Epithelial cell of prostate (primary cell): ENCODE results near the gene SDC1.

Source experiments
- DNase-seq: peaks from one replicate; pipeline ENCODE4 v3.0.0-alpha.2; 2011; ENCODE audit warnings: low read depth, low spot score
- H3K27ac ChIP-seq: fragments of 450-650 bp; 2 replicates; pipeline ENCODE4 v1.5.1; 2017; ENCODE audit warnings: mild to moderate bottlenecking

The SDC1 gene

DNA sequence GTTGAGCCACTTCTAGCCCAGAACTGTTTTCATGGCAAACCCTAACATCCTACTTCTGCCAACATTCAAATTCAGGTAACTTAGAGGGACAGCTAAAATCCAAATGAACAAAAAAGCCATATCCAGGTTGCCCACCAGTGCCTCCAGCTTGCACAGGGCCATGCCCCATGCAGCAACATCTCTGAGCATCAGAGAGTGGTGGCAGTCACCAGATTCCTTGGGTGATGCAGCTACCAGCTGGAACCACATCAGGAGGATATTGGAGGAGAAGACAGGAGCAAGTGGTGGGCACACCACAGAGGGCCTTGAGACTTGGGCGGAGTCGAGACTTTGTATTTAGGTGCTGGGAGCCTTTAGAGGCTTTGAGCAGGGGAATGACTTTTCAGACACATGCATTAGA lies 50.5 kb downstream of the SDC1 start:
- H3K27ac ChIP-seq: no peak overlapping the region
- no peak for DNase-seq

DNA sequence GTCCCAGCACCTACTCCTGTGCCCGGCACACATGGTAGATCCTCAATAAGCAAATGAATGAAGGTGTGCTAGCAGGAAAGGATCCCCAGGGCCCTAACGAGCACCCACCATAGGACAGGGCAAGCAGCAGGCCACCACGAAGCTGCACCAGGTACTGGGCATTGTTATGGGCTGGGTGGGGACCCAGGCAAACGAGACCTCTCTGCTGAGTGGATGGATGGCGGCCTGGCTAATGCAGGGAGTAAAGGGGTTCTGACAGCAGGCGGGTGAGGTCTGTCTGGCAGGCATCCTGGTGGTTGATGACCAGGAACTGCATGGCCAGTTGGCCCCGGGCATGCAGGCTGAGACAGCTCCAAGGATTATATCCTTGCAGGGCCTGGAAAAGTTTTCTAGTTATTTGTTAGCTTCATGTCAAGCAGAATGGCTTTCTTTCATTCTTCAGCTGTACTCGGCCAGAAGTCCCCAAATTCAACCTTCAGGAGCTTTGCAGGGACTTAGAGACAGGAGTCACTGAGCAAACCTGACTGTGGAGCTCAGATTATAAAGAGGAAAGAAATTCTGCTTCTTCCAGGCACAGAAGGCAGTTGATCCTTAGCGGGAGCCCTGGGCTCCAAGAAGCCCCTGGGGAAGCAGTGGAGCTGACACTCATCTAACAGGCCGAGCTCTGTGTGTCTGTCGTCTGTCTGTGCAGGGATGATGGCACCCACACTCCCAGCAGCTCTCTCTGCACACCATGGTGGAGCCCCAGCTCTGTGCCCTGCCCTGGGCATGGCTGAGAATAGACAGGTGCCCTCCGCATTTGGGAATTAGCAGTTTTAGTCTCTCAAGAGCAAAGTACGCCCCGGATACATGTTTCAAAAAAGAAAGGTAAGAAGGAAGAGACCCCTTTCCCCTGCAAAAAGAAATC lies 51.2 kb downstream of the SDC1 start:
- H3K27ac ChIP-seq: peak overlapping the region; percentile 84

DNA sequence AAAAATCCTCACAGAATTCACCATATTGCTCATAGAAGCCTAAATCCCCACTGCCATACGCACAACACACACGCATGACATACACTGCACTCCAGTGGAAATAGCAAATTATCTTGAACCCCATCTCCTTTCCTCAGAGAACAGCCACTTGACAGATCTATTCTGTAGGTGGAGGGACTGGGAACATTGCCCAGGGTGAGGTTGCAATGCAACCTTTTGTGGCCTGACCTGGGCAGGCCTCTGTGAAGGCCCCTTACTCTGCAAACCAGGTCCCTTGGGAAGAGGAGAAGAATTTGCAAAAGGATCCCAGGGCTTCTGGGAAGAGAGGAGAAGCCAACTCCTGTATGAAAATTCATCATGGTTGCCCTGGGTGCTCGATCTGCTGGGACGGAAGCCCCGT lies 51.9 kb downstream of the SDC1 start:
- DNase-seq: no peak
- H3K27ac ChIP-seq: peak overlapping the region; percentile 84

More for the DNA sequence above, 51.2 kb downstream of the SDC1 start:
- DNase-seq: no peak

DNA sequence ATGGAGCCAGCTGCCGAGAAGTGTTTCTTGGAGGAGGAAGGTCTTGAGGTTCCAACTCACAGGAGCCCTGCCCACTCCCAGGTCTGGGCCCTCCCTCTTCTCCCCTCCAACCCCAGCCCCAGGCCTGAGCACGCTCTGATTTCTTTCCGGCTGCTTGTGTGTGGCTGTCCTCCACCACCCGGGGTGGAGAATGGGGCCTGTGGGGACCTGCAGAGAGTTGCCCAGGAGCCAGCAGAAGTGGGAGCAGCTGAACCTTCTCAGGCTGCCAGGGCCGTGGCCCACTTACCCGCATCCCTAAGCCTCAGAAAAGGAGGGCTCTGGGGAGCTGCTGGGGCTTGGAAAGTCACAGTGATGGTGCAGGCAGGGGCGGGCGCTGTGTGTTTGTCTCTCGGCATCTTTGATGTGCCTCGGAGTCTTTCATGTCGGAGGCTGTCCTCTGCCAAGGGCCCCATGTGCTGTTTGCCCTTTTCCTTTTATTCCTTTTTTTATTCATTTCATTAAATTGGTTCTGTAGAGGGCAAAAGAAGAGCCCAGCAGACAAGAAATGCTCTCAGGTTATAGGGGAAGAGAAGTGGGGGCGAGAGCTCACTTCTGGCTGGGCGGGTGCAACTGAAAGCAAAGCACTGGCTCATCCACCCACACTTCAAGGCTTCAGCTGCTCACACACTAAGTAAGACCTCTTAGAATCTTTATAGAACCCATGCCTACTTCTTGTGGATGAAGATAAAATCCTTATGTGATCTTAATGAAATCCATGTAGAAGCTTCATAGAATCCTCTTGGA lies 52.5 kb downstream of the SDC1 start:
- DNase-seq: peak; percentile 53
- H3K27ac ChIP-seq: peak overlapping the region; percentile 84

DNA sequence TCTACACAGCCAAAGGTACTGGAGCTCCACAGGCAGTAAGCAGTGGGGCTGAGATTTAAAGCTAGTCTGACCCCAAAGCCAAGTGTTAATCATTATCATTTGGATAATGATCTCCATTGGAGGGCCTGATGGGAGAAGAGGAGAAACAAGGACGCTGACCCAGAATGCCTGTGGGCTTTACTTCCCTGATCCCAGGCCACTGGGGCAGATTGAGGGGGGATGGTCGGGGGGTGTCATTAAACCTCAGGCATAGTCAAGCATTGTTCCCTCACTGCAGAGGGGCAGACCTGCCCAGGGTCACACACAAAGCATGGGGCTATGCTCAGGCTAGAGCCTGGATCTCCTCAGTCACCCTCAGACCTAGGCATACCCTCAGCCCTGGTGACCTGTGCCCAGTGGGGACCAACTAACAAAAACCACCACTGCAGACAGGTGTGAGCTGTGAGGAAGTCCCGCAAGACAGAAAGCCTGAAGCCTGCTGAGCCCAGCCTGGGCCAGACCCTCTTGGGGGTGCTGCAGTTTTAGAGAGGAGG lies 53.4 kb downstream of the SDC1 start:
- H3K27ac ChIP-seq: peak overlapping the region; percentile 84
- no peak for DNase-seq

DNA sequence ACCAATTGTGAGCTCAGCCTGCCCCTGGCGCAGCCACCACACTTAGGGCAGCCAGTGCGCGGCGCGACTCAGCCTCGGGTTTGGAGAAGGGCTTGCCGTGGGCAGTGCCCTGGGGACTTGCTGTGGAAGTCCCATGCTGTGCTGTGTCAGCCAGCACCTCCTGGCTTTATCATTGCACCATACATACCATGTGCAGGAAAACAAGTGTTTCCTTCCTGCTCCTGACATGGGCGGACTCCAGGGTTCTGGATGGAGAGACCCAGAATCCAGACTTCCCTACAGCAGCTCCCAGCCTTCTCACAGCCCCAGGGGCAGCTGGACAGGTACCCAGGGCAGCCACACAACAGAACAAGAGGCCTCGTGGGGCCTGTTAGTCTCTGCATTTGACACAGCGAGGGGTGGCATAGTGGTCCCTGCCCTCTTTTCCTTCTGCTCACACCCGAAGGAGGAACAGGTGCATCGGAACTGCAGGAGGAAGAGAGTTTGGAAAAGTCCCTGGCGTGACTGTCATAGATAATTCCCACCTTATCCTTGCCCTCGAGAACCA lies 54.2 kb downstream of the SDC1 start:
- no peak for DNase-seq
- H3K27ac ChIP-seq: peak overlapping the region; percentile 84

- peak overlapping the region; percentile 84 for H3K27ac ChIP-seq
- no peak for DNase-seq
Observed at GRCh38 chr2:20169796-20170703, 54.9 kb downstream of the SDC1 start.

DNA sequence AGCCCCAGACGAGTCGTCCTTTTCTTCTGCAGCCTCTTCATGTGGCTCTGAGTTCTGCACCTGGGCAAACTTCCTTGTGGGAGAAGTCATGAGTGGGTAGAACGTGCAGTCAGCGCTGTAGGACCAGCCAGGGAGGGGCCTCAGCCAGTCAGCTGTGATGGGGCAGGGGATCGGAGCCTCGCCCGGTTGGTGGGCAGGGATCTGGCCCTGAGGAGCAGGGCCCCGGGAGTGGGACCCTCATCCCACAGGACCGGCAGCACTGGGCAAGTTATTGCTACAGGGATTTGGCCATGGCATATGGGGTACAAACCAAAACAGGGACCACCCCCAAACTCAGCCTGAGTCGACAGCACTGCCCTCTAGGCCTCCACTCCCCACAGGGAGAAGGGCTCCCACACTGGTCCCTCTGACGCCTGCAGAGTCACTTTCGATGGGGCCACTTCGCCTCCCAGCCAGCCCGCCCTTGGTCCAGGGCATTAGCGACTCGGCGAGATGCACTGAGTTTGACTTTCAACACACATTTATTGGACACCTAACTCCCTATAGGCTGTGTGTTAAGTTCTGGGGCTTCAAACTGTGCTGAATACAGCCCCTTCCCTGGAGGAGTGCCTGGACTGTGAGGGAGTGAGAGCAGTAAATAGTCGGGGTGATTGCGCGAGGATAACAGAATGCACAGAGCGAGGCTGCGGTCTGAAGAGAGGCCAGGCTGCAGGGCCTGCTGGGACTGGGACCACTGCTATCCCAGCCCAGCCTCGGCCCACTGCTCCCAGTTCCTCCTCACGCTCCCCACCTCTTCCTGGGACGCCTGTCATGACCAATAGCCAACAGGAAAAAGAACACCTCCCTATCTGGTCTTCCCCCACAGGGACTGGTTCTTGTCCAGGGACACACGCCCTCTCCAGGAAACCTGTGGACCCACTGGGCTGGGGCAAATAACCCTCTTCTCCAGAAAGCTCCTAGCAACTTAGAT lies 55.9 kb downstream of the SDC1 start:
- H3K27ac ChIP-seq: peak overlapping the region; percentile 84

GRCh38 chr2:20168048-20168726 lies 56.7 kb downstream of the SDC1 start:
- peak overlapping the region; percentile 84 for H3K27ac ChIP-seq
- no peak for DNase-seq

More for the DNA sequence above, 55.9 kb downstream of the SDC1 start:
- DNase-seq: no peak

GRCh38 chr2:20167356-20167755 lies 57.6 kb downstream of the SDC1 start:
- DNase-seq: no peak
- peak overlapping the region; percentile 91 for H3K27ac ChIP-seq

DNA sequence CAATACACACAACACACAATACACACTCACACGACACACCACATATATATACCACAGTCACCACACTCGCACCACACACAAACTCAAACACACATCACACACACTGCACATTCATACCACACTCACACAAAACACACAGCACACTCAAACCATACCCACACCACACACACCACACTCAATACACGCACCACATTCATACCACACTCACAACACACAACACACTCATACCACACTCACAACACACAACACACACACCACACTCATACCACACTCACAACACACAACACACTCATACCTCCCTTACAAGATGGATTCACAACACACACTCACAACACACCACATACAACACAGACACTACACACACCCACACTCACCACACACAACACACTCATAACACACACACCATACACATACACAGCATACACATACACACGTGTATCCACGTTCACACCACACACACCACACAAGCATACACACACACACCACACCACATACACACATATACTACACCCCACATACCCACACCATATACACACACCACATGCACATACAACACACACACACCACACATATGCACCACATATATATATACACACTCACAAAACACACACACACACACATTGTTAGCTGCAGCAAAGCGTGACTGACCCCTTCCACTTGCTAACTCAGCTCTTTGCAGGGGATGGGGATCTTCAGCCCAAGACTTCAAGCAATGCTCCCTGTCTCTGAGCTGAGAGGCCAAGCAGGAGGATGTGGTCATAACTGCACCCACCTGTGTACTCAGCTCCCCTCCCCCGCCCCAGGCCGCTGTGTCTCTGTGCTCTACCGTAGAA lies 59.0 kb downstream of the SDC1 start:
- no peak for DNase-seq
- peak overlapping the region; percentile 91 for H3K27ac ChIP-seq

DNA sequence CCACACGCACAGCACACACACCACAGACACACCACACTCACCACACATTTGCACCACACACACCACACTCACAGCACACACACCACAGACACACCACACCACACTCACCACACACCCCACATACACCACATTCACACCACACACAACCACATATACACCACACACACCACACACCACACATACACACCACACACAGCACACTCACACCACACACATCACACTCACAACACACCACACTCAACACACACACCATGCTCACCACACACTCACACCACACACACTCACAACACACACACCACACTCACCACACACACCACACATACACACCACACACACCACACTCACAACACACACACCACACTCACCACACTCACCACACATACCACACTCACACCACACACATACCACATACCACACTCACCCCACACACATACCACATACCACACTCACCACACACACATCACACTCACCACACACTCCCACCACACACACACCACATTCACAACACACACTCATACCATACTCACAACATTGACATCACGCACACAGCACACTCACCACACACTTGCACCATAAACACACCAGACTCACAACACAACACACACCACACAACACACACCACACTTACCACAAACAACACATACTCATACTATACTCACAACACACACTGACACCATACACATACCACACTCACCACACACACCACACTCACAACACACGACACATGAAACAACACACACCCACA lies 60.0 kb downstream of the SDC1 start:
- H3K27ac ChIP-seq: peak overlapping the region; percentile 91
- DNase-seq: no peak

GRCh38 chr2:20164061-20164733 lies 60.7 kb downstream of the SDC1 start:
- H3K27ac ChIP-seq: no peak overlapping the region
- no peak for DNase-seq

DNA sequence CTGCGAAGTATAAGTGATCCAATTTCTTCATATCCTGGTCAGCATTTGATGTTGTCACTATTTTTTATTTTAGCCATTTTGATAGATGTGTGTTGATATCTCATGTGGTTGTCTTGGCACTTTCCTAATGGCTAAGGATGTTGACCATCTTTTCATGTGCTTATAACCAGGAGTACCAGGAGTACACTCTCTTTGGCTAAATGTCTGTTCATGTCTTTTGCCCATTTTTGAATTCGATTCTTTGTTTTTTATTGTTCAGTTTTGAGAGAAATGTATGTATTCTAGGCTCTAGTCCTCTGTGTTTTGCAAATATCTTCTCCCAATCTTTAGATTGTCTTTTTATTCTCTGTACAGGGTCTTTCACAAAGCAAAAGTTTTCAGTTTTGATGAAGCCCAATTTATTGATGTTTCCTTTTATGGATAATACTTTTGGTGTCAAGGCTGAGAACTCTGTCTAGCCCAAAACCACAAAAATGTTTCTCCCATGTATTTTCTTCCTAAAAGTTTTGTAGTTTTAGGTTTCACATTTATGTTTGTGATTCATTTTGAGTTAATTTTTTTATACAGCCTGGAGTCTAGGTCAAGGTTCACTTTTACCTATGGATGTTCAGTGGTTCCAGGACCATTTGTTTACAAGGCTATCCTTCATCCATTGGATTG lies 65.4 kb downstream of the SDC1 start:
- no peak overlapping the region for H3K27ac ChIP-seq
- DNase-seq: no peak

GRCh38 chr2:20157193-20157891 lies 67.6 kb downstream of the SDC1 start:
- no peak for DNase-seq
- H3K27ac ChIP-seq: no peak overlapping the region
